Breast epithelium (tissue), 4 donors: ENCODE data around the gene RPL18. TPM values are rescaled to one million over a fixed set of nuclear protein-coding genes. Genes with fewer than 3 reads are reported as not detected.

ENCODE experiments used
- DNase-seq, 2 donors: peaks; one replicate each; pipeline ENCODE4 v3.0.0-alpha.2; 2019; ENCODE audit warnings: low spot score in 2 of 2
- H3K27ac ChIP-seq, 2 donors: fragments of 200-600 bp; sonication (generic) in 1 of 2; one replicate each; pipeline ENCODE4 v1.5.1; 2016 to 2019; ENCODE audit warnings: mild to moderate bottlenecking in 1 of 2
- H3K27me3 ChIP-seq, 2 donors: fragments of 200-600 bp; sonication (generic) in 1 of 2; one replicate each; pipeline versions ENCODE4 v1.5.1 to v1.6.0; 2017 to 2019; ENCODE audit warnings: control low read depth in 1 of 2, mild to moderate bottlenecking in 1 of 2
- H3K36me3 ChIP-seq: fragments of 200-600 bp; one replicate; pipeline ENCODE4 v1.5.1; 2019
- H3K4me1 ChIP-seq, 2 donors: fragments of 200-600 bp; sonication (generic); one replicate each; pipeline ENCODE4 v1.5.1; 2016 to 2019; ENCODE audit warnings: control low read depth in 1 of 2
- H3K4me3 ChIP-seq, 3 donors: fragments of 200-600 bp; sonication (generic); 1 replicate in 2 of 3; 2 replicates in 1 of 3; pipeline ENCODE4 v1.5.1; 2016 to 2019; ENCODE audit warnings: mild to moderate bottlenecking in 3 of 3, moderate library complexity in 2 of 3
- H3K9me3 ChIP-seq, 2 donors: fragments of 200-600 bp; sonication (generic) in 1 of 2; one replicate each; pipeline ENCODE4 v1.5.1; 2016 to 2019; ENCODE audit warnings: control low read depth in 1 of 2
- POLR2A ChIP-seq: fragments of 450-650 bp; IDR thresholded peaks from one replicate; pipeline ENCODE4 v1.6.1; 2016; ENCODE audit warnings: antibody characterized with exemption, mild to moderate bottlenecking, moderate library complexity
- POLR2AphosphoS5 ChIP-seq, 3 donors: sonication (generic); formaldehyde crosslinking; IDR thresholded peaks; one replicate each; pipeline ENCODE4 v1.6.1; 2017; ENCODE audit warnings: antibody characterized with exemption in 3 of 3
- intact Hi-C: fragments of 100-400 bp; cut with DNase I; formaldehyde crosslinking; loops from one replicate; pipeline ENCODE4 v1.15.1; 2023; ENCODE audit warnings: low total_unique reads
- total RNA-seq, 3 donors: library from RNA; depleted of rRNA; stranded (reverse); fragments of >200 nt; gene quantifications; one replicate each; pipeline ENCODE4 v1.1.0, GENCODE V29; 2016
- TF ChIP-seq, protein P1 (sequence below), 3 donors: fragments of 450-650 bp; IDR thresholded peaks; one replicate each; pipeline ENCODE4 v1.5.1; 2016 to 2017; ENCODE audit warnings: antibody characterized with exemption in 3 of 3, mild to moderate bottlenecking in 3 of 3, moderate library complexity in 3 of 3

Gene RPL18
- total RNA-seq, 3 donors from 2014 or later = 1,880 to 2,937 (median 2,507) TPM

DNA sequence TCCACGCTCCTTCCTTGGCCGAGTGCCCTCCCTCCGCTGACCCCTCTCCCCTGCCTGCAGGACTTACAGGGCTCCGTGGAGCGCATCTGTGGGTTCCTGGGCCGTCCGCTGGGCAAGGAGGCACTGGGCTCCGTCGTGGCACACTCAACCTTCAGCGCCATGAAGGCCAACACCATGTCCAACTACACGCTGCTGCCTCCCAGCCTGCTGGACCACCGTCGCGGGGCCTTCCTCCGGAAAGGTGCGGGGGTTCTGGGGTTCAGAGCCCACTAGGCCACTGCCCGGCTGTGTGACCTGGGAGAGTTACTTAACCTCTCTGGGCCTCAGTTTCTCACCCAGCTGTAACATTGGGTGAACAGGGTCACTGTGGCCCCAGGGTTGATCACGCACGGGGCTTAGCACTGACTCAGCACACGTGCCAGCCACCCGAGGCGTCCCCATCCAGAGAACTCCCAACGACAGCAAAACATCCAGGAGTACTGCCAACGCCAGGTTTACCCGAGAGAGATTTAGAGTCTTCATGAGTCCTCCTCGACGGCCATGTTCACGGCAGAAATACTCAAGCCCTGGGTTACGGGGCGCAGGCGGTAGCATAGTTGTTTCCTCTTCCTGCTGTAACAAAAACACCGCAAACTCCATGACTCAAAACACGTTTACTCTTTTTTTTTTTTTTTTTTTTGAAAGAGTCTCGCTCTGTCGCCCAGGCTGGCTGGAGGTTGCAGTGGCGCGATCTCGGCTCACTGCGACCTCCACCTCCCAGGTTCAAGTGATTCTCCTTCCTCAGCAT is 22.1 kb downstream of the RPL18 start:
- Histone ChIP-seq H3K27ac (no peak overlapping the region), H3K4me1 (no peaks in the 10 kb centered on the region), H3K4me3 (no peak overlapping the region), H3K36me3 (no peaks in the 10 kb centered on the region), H3K9me3 (no peaks in the 10 kb centered on the region), H3K27me3 (no peaks in the 10 kb centered on the region)
- DNase-seq = no peak
- intact Hi-C loops = no loop called here
- TF ChIP-seq POLR2AphosphoS5 (IDR thresholded peaks at IDR 0.05) (no peak), POLR2A (no peak)
- TF ChIP-seq, protein P1, sequence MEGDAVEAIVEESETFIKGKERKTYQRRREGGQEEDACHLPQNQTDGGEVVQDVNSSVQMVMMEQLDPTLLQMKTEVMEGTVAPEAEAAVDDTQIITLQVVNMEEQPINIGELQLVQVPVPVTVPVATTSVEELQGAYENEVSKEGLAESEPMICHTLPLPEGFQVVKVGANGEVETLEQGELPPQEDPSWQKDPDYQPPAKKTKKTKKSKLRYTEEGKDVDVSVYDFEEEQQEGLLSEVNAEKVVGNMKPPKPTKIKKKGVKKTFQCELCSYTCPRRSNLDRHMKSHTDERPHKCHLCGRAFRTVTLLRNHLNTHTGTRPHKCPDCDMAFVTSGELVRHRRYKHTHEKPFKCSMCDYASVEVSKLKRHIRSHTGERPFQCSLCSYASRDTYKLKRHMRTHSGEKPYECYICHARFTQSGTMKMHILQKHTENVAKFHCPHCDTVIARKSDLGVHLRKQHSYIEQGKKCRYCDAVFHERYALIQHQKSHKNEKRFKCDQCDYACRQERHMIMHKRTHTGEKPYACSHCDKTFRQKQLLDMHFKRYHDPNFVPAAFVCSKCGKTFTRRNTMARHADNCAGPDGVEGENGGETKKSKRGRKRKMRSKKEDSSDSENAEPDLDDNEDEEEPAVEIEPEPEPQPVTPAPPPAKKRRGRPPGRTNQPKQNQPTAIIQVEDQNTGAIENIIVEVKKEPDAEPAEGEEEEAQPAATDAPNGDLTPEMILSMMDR (IDR thresholded peaks at IDR 0.05) = no peak

DNA sequence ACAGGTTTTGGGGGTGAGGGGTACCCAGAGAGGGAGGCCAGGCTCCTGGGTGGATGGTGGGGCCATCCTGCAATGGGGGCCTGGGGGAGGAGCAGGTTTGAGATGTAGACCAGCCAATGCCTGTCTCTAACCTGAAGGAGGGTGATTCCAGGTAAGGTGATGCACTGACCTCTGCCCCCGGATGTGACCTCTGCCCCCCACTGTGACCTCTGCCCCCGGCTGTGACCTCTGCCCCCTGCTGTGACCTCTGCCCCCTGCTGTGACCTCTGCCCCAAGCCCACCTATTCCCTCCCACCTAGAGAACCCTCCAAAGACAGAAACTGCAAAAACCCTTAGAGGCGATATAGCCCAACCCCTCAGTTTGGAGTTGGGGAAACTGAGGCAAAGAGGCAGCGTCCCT is 22.7 kb downstream of the RPL18 start:
- no peaks in the 10 kb centered on the region for H3K36me3 ChIP-seq
- H3K27me3 ChIP-seq = no peaks in the 10 kb centered on the region
- no peak for TF ChIP-seq POLR2AphosphoS5 (IDR thresholded peaks at IDR 0.05)
- no peak for TF ChIP-seq POLR2A
- TF ChIP-seq, protein P1 (IDR thresholded peaks at IDR 0.05) = no peak
- intact Hi-C loops = no loop called here
- no peak for DNase-seq
- no peak overlapping the region for H3K4me3 ChIP-seq
- no peaks in the 10 kb centered on the region for H3K4me1 ChIP-seq
- H3K9me3 ChIP-seq = no peaks in the 10 kb centered on the region
- H3K27ac ChIP-seq = no peak overlapping the region

DNA sequence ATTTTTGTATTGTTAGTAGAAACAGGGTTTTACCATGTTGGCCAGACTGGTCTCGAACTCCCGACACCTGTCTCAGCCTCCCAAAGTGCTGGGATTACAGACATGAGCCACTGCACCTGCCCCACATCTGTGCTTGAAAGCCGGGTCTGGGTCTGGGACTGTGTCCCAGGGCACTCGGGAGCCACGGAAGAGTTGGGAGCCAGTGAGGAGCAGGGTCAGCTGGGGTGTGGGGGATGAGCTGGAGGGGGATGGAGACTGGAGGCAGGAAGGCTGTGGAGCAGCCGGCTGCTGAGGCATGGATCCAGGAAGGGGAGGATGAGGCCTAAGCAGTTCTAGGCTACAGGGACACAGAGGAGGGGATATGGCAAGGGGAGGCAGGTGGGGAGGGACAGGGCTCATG is 23.1 kb downstream of the RPL18 start:
- Histone ChIP-seq H3K4me3 (no peak overlapping the region), H3K9me3 (no peaks in the 10 kb centered on the region), H3K36me3 (no peaks in the 10 kb centered on the region), H3K27ac (no peak overlapping the region), H3K27me3 (no peaks in the 10 kb centered on the region), H3K4me1 (no peaks in the 10 kb centered on the region)
- intact Hi-C loops = no loop called here
- no peak for DNase-seq
- TF ChIP-seq POLR2AphosphoS5 (IDR thresholded peaks at IDR 0.05) = no peak
- TF ChIP-seq POLR2A = no peak
- TF ChIP-seq, protein P1 (IDR thresholded peaks at IDR 0.05) = no peak

DNA sequence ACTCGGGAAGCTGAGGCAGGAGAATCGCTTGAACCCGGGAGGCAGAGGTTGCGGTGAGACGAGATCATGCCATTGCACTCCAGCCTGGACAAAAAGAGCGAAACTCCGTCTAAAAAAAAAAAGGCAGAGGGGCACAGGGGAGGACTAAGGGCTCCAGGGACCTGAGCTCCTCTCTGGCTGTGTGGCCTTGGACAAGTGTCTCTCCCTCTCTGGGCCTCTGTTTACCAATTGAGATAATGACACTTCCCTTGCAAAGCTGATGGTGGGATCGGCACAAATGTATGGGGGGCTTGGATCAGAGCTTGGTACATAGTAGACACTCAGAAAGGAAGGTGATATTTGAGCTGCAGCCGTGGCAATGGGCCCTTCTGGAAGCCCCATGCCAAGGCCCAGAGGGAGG is 23.8 kb downstream of the RPL18 start:
- no peaks in the 10 kb centered on the region for H3K27me3 ChIP-seq
- no peaks in the 10 kb centered on the region for H3K36me3 ChIP-seq
- no peaks in the 10 kb centered on the region for H3K9me3 ChIP-seq
- intact Hi-C loops = no loop called here
- H3K4me1 ChIP-seq = no peaks in the 10 kb centered on the region
- no peak overlapping the region for H3K27ac ChIP-seq
- no peak overlapping the region for H3K4me3 ChIP-seq
- DNase-seq = no peak
- TF ChIP-seq POLR2A (no peak), POLR2AphosphoS5 (IDR thresholded peaks at IDR 0.05) (no peak)
- TF ChIP-seq, protein P1 (IDR thresholded peaks at IDR 0.05) = no peak

DNA sequence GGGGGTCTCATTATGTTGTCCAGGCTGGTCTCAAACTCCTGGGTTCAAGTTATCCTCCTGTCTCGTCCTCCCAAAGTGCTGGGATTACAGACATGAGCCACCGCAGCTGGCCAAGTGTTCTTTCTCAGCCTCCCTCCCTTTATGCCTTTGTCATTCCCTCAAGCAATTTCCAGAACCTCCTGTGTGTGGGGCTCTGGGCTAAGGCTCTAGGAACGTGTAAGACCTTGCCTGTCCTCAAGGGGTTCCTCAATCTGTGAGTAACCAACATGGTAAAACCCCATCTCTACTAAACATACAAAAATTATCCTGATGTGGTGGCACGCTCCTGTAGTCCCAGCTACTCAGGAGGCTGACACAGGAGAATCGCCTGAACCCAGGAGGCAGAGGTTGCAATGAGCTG is 28.0 kb downstream of the RPL18 start:
- Histone ChIP-seq H3K36me3 (no peaks in the 10 kb centered on the region), H3K9me3 (no peaks in the 10 kb centered on the region), H3K4me3 (no peak overlapping the region), H3K27me3 (no peaks in the 10 kb centered on the region), H3K27ac (no peak overlapping the region), H3K4me1 (no peaks in the 10 kb centered on the region)
- no peak for TF ChIP-seq POLR2A
- TF ChIP-seq, protein P1 (IDR thresholded peaks at IDR 0.05) = no peak
- TF ChIP-seq POLR2AphosphoS5 (IDR thresholded peaks at IDR 0.05) = no peak
- no peak for DNase-seq
- intact Hi-C loops = no loop called here
